ENCODE data around the gene ZBTB17.

DNA sequence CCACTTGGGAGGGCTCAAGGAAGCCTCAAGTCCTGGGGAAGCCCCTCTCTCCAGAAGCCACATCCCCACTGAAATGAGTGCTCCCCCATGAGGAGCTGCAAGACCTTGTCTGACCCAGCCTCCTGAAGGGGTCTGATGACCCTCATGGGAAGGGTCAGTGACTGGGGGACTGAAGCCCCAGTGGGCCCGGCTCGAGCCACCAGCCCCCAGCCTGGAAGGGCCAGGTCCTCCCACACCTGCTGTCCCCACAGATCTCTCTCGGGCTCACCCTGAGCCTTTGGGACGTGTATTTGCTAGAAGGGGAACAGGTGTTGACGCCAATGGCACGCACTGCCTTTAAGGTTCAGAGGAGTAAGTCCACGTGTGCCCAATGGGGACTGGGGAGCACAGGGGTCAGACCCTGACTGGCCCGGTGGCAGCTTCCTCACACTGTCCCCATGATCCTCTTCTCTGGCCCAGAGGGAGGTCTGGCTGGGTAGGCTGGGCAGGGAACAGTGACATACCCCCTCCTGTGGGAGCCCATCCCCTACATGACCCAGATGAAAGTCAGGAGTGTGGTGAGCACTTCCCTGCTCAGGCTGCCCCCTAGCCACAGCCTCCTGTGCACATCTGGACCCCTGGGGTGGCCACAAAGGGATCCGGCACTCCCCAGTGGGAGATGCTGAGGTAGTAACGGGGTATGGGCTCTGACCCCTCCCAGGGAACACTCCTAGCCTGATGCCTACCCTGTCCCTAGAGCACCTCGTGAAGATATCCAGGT lies 15.7 kb upstream of the ZBTB17 start:
- no peak for TF ChIP-seq MYC (IDR thresholded peaks at IDR 0.05; ENCODE audit: borderline replicate concordance, low read length)
- TF ChIP-seq, protein P1, sequence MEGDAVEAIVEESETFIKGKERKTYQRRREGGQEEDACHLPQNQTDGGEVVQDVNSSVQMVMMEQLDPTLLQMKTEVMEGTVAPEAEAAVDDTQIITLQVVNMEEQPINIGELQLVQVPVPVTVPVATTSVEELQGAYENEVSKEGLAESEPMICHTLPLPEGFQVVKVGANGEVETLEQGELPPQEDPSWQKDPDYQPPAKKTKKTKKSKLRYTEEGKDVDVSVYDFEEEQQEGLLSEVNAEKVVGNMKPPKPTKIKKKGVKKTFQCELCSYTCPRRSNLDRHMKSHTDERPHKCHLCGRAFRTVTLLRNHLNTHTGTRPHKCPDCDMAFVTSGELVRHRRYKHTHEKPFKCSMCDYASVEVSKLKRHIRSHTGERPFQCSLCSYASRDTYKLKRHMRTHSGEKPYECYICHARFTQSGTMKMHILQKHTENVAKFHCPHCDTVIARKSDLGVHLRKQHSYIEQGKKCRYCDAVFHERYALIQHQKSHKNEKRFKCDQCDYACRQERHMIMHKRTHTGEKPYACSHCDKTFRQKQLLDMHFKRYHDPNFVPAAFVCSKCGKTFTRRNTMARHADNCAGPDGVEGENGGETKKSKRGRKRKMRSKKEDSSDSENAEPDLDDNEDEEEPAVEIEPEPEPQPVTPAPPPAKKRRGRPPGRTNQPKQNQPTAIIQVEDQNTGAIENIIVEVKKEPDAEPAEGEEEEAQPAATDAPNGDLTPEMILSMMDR (IDR thresholded peaks at IDR 0.05) = no peak
- TF ChIP-seq JUNB (IDR thresholded peaks at IDR 0.05) = no peak
- TF ChIP-seq, protein P2, sequence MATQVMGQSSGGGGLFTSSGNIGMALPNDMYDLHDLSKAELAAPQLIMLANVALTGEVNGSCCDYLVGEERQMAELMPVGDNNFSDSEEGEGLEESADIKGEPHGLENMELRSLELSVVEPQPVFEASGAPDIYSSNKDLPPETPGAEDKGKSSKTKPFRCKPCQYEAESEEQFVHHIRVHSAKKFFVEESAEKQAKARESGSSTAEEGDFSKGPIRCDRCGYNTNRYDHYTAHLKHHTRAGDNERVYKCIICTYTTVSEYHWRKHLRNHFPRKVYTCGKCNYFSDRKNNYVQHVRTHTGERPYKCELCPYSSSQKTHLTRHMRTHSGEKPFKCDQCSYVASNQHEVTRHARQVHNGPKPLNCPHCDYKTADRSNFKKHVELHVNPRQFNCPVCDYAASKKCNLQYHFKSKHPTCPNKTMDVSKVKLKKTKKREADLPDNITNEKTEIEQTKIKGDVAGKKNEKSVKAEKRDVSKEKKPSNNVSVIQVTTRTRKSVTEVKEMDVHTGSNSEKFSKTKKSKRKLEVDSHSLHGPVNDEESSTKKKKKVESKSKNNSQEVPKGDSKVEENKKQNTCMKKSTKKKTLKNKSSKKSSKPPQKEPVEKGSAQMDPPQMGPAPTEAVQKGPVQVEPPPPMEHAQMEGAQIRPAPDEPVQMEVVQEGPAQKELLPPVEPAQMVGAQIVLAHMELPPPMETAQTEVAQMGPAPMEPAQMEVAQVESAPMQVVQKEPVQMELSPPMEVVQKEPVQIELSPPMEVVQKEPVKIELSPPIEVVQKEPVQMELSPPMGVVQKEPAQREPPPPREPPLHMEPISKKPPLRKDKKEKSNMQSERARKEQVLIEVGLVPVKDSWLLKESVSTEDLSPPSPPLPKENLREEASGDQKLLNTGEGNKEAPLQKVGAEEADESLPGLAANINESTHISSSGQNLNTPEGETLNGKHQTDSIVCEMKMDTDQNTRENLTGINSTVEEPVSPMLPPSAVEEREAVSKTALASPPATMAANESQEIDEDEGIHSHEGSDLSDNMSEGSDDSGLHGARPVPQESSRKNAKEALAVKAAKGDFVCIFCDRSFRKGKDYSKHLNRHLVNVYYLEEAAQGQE (IDR thresholded peaks at IDR 0.05) = no peak
- TF ChIP-seq POLR2AphosphoS2 (conservative IDR thresholded peaks at IDR 0.05; ENCODE audit: low read length) = no peak
- no peak for TF ChIP-seq RFX5 (IDR thresholded peaks at IDR 0.05)
- TF ChIP-seq ZNF302 (CRISPR knock-in tag; IDR thresholded peaks at IDR 0.05) = no peak
- no peak for TF ChIP-seq KDM1A (IDR thresholded peaks at IDR 0.05; ENCODE audit: low read depth)
- TF ChIP-seq RCOR1 (IDR thresholded peaks at IDR 0.05; ENCODE audit: low read depth, low read length) = no peak
